BJ (cell line): ENCODE data around the gene HECW1. TPM values are rescaled to one million over a fixed set of nuclear protein-coding genes. Genes with fewer than 3 reads are reported as not detected.

ENCODE experiments used
- CTCF ChIA-PET: fragments of 350-600 bp; formaldehyde crosslinking; extraction: SDS; loops from one replicate; lab custom pipeline; 2021; ENCODE audit warnings: antibody characterized with exemption, inconsistent platforms; lab: Yijun Ruan, JAX
- POLR2A ChIA-PET: fragments of 300-600 bp; sonication (Branson Sonifier 250); formaldehyde crosslinking; extraction: SDS; loops from one replicate; lab custom pipeline; 2021; ENCODE audit warnings: antibody characterized with exemption; lab: Charles Lee
- DNase-seq: peaks from one replicate; pipeline ENCODE4 v3.0.0-alpha.2; 2011; ENCODE audit warnings: low read depth
- H3K27me3 ChIP-seq: 2 replicates; pipeline ENCODE4 v1.6.0; 2011; ENCODE audit warnings: low read length; ENCODE audit not compliant: control insufficient read depth, insufficient read depth
- H3K36me3 ChIP-seq: 2 replicates; pipeline ENCODE4 v1.5.1; 2011; ENCODE audit warnings: low read length; ENCODE audit not compliant: control insufficient read depth, insufficient read depth
- H3K4me3 ChIP-seq: 2 replicates; pipeline ENCODE4 v1.5.1; 2011; ENCODE audit warnings: low read depth, mild to moderate bottlenecking, control low read depth, low read length
- polyA plus RNA-seq: library from polyadenylated mRNA; depleted of rRNA; stranded (reverse); fragments of >200 nt; gene quantifications from 2 replicates; pipeline ENCODE4 v1.2.3, GENCODE V29; 2011
- TF ChIP-seq, protein P1 (sequence below): IDR thresholded peaks from 2 replicates; pipeline ENCODE4 v1.5.1; 2011; ENCODE audit warnings: low read depth, mild to moderate bottlenecking, control low read depth, inconsistent platforms, low read length, moderate library complexity; ENCODE audit not compliant: insufficient read depth

HECW1 gene
- polyA plus RNA-seq, 1 experiment = 2.9 TPM

DNA sequence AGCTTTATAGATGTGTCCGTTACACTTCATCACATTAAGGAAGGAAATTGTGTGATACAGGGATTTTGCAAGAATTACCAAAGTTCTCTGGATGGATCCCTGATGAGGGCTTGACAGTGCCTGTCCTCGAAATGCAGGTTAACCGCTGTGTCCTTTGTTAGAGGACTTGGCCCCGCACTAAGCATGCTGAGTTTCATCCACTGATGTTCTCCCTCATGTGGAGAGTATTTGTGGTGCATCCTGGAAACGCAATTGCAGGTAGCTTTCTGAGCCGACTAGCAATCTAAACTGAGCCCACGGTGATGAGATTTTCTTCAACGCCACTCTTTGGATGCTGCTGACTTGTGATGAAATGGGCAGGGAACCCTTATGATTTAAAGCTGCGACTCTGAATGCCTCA lies 398.6 kb downstream of the HECW1 start:
- Histone ChIP-seq H3K36me3 (no peaks in the 10 kb centered on the region), H3K27me3 (0 out of 2 replicates have a peak, but pooled peaks cover 1% of the 10 kb centered on the region), H3K4me3 (no peak overlapping the region)
- ChIA-PET POLR2A (no interaction called here), CTCF (interaction anchor here (1.9 kb wide), 1 partner anchor 9 kb away, joined by 4 read pairs; no protein-coding TSS in a partner anchor)
- no peak for DNase-seq
- TF ChIP-seq, protein P1, sequence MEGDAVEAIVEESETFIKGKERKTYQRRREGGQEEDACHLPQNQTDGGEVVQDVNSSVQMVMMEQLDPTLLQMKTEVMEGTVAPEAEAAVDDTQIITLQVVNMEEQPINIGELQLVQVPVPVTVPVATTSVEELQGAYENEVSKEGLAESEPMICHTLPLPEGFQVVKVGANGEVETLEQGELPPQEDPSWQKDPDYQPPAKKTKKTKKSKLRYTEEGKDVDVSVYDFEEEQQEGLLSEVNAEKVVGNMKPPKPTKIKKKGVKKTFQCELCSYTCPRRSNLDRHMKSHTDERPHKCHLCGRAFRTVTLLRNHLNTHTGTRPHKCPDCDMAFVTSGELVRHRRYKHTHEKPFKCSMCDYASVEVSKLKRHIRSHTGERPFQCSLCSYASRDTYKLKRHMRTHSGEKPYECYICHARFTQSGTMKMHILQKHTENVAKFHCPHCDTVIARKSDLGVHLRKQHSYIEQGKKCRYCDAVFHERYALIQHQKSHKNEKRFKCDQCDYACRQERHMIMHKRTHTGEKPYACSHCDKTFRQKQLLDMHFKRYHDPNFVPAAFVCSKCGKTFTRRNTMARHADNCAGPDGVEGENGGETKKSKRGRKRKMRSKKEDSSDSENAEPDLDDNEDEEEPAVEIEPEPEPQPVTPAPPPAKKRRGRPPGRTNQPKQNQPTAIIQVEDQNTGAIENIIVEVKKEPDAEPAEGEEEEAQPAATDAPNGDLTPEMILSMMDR = no peak

GRCh38 chr7:43511769-43512515 lies 399.5 kb downstream of the HECW1 start:
- Histone ChIP-seq H3K4me3 (no peak overlapping the region), H3K27me3 (0 out of 2 replicates have a peak, but pooled peaks cover 1% of the 10 kb centered on the region), H3K36me3 (no peaks in the 10 kb centered on the region)
- no peak for DNase-seq
- TF ChIP-seq, protein P1 = no peak
- CTCF ChIA-PET = interaction anchor here (0.7 to 1.9 kb wide), 4 partner anchors 10 to 73 kb away, joined by 3 to 5 read pairs (median 4); no protein-coding TSS in a partner anchor
- POLR2A ChIA-PET = no interaction called here

DNA sequence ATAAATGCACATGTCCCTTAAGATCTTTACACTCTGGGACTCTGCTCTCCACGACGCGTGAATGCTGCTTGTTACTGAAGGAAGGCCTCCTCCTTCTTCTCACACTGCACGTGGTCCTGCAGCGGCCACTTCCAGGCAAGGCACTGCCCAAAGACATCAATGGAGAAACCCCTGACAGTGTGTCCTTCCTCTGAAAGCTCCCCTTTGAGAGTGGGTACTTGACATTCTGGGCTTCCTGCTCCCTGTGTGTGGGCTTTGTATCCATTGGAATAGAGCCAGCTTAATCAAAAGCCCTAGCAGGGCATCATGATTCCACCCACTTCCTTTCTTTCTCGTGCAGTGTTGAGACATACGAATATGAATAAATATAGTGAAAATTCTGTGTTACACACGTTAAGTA lies 400.8 kb downstream of the HECW1 start:
- TF ChIP-seq, protein P1 = no peak
- H3K36me3 ChIP-seq = no peaks in the 10 kb centered on the region
- DNase-seq = no peak
- ChIA-PET CTCF (interaction anchor here (1.0 to 1.9 kb wide), 2 partner anchors 9 to 11 kb away, joined by 3 to 5 read pairs; no protein-coding TSS in a partner anchor), POLR2A (interaction anchor here (0.6 kb wide), 1 partner anchor 181 kb away, joined by 3 read pairs; no protein-coding TSS in a partner anchor)
- H3K27me3 ChIP-seq = 0 out of 2 replicates have a peak, but pooled peaks cover 1% of the 10 kb centered on the region
- no peak overlapping the region for H3K4me3 ChIP-seq

DNA sequence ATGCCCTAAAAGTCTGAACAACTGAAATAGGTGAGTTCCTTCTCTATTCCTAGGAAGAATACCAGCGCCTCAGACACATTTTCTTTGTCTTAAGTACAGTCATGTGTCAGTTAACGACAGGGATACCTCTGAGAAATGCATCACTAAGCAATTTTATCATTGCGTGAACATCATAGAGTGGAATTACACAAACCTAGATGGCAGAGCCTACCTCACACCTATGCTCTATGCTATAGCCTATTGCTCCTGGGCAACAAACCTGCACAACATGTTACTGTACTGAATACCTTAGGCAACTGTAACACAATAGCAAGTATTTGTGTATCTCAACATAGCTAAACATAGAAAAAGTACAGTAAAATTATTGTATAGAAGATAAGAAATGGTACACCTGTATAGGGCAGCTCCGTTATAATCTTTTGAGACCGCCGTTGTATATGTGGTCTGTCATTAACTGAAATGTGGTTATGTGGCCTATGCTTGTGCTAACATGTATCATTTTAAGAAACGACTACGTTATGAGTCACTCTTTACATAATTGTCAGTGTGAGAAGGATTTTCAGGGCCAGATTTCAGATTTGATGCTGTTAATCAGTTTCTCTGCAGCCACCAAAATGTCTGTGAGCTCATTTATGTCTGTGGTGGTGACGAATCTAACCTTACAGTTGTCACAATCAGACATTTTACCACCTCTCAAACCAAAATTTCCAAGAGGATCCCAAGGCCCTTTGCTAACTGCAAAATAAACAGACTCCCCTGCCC lies 404.3 kb downstream of the HECW1 start:
- Histone ChIP-seq H3K4me3 (no peak overlapping the region), H3K36me3 (no peaks in the 10 kb centered on the region), H3K27me3 (no peaks in the 10 kb centered on the region)
- POLR2A ChIA-PET = no interaction called here
- TF ChIP-seq, protein P1 = no peak
- no peak for DNase-seq
- CTCF ChIA-PET = interaction anchor here (1.6 kb wide), 1 partner anchor 9 kb away, joined by 4 read pairs; no protein-coding TSS in a partner anchor

DNA sequence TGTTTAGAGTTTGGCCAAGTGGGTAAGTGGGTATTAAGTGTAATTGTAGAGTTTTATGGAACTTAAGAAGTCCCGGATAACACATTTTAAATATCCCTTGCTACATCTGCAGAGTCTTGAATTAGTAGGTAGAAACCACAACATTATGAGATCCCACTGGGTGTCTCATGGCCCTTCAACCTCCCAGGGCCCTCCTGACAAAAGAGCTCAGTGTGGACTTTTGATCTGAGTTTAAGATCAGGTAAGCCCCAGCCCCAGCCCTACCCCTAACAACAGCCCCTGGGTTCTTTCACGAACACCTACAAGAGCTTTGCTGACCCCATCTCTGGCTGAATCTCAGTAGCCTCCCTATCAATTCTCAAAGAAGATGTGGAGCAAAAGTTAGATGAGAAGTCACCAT lies 405.0 kb downstream of the HECW1 start:
- no peaks in the 10 kb centered on the region for H3K36me3 ChIP-seq
- ChIA-PET POLR2A (no interaction called here), CTCF (interaction anchor here (1.6 kb wide), 1 partner anchor 9 kb away, joined by 4 read pairs; no protein-coding TSS in a partner anchor)
- H3K4me3 ChIP-seq = no peak overlapping the region
- DNase-seq = no peak
- TF ChIP-seq, protein P1 = no peak
- H3K27me3 ChIP-seq = no peaks in the 10 kb centered on the region
